GM19238 (cell line): ENCODE data around the gene TRIM9.

Experiments
- DNase-seq: peaks from one replicate; pipeline ENCODE4 v3.0.0; 2011; ENCODE audit warnings: low spot score; ENCODE audit not compliant: insufficient read length

The TRIM9 gene

GRCh38 chr14:50936882-50937281 is 158.0 kb downstream of the TRIM9 start:
- DNase-seq = no peak

DNA sequence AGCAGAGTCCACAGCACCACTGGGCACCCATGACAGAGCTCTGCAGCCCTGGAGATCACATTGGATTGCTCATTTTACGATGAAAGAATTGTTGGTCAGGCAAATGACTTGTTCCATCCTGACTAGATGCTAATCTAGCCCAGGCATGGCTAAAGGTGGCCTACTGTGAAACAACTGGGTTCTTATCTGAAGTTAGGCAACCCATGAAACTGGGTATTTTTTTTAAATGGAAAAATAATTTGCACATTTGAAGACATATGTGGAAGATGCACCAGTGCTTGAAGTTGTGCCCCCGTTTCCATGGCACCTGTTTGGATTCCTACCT is 158.9 kb downstream of the TRIM9 start:
- no peak for DNase-seq

DNA sequence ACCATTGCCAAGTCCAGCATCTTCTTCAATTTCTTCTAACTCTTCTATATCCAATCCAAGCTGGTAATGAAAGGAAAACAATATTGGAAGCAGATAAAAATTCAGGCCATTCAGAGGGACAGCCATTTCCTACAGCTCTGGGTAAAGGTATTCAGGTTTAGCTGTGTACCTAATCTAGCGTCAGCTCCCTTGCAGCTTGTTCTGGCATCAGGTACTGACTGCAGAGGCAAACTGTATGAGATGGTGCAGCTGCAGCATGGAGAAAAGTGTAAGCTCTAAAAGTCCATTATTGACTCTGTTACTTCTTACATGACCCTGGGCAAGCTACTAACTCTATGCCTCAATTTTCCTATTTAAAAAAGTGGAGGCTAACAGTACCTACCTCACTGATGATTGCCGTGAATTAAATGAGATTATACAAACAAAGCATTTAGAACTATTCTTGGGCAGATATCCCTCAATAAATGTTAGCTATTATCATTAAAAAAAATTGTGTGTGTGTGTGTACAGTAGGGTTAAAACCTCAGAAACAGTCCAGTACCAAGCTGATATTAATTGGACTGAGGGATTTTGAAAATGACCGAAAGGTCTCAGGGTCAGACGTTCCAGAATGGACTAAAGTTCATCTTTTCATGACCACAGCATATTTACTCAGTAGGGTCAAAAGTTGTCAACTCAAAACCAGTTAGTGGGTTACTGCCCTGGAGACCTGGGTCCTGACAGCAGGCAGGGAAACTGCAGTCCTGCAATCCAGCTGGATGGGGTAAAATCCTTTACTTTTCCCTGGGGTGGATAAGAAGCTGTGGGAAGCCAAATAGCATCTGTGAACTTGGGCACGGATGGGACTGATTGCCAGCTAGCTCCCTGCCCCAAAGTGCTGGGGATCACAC is 159.5 kb downstream of the TRIM9 start:
- no peak for DNase-seq

- no peak for DNase-seq
These were observed 162.1 kb downstream of the TRIM9 start for GRCh38 chr14:50932592-50933495.

- no peak for DNase-seq
These were observed 162.7 kb downstream of the TRIM9 start for GRCh38 chr14:50932156-50932555.

- no peak for DNase-seq
These were observed 163.3 kb downstream of the TRIM9 start for GRCh38 chr14:50931559-50931958.

DNA sequence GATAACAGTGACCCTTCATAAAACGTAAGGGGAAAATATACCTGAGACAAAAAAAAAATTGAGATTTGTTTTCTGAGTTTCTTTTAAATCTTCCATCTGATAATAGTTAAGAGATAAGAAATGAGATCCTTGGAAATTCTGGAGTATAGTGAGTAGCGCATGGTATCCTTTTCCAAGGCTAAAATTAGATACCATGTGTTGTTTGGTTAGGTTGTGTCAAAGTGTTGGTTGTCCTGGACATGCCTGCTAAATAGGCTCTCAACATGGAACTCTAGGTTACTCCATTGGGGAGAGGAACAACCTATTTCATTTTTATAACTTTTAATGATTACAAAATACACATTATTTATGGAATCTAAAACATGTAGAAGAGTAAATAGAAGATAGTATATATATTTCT is 165.4 kb downstream of the TRIM9 start:
- no peak for DNase-seq

GRCh38 chr14:50928002-50928635 is 166.8 kb downstream of the TRIM9 start:
- DNase-seq = no peak

DNA sequence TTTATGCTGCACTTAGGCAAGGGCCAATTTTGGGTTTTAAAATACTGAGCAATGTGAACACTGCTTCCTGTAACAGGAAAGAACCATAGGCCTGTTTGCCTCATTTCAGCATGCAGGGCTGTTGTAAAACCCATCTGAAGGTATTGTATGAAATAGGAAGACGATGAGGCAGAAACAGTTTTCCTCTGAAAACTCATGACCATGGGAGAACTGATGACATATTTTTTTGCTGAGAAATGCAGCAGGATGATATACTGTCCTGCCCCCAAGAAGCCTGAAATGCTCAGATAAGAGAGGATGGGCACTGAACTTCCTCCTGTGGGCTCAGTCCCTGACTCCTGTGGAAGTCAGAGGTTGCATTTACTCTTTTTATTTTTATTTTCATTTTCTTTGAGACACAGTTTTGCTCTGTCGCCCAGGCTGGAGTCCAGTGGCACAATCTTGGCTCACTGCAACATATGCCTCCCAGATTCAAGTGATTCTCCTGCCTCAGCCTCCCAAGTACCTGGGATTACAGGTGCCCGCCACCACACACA is 168.0 kb downstream of the TRIM9 start:
- no peak for DNase-seq
